Cardiac muscle cell (in vitro differentiated cells and primary cell): ENCODE measurements around the gene IRF4. TPM values are rescaled to one million over a fixed set of nuclear protein-coding genes. Genes with fewer than 3 reads are reported as not detected.

Experiments used
- DNase-seq, 2 donors: peaks; one replicate each; pipeline versions ENCODE4 v3.0.0 to v3.0.0-alpha.2; 2010 to 2017; ENCODE audit warnings: low read depth in 1 of 2, low spot score in 1 of 2
- H3K27ac ChIP-seq: fragments of 200-600 bp; sonication (generic); 2 replicates; pipeline ENCODE4 v1.5.1; 2016
- H3K27me3 ChIP-seq: fragments of 200-600 bp; sonication (generic); 2 replicates; pipeline ENCODE4 v1.6.0; 2016; ENCODE audit warnings: control low read depth
- H3K36me3 ChIP-seq: fragments of 200-600 bp; sonication (generic); 2 replicates; pipeline ENCODE4 v1.5.1; 2016; ENCODE audit warnings: control low read depth
- H3K4me1 ChIP-seq: fragments of 200-600 bp; sonication (generic); 2 replicates; pipeline ENCODE4 v1.8.1; 2017; ENCODE audit warnings: low read depth, mild to moderate bottlenecking, mixed run types
- H3K4me3 ChIP-seq: fragments of 200-600 bp; sonication (generic); 2 replicates; pipeline ENCODE4 v1.5.1; 2016; ENCODE audit warnings: mild to moderate bottlenecking
- H3K9me3 ChIP-seq: fragments of 200-600 bp; sonication (generic); 2 replicates; pipeline ENCODE4 v1.5.1; 2017; ENCODE audit warnings: low read depth, mild to moderate bottlenecking, control low read depth
- polyA plus RNA-seq: library from polyadenylated mRNA; unstranded; fragments of >200 nt; fragmentation: Nextera tagmentation; extraction: Ambion mirVana; gene quantifications from 2 replicates; pipeline ENCODE4 v1.2.1, GENCODE V29; 2016
- total RNA-seq: library from RNA; depleted of rRNA; stranded (reverse); fragments of >200 nt; gene quantifications from 2 replicates; pipeline ENCODE4 v1.2.3, GENCODE V29; 2016
- TF ChIP-seq, protein P1 (sequence below): IDR thresholded peaks from 2 replicates; pipeline ENCODE4 v1.5.1; 2012; ENCODE audit warnings: low read depth, mild to moderate bottlenecking, low read length

The IRF4 gene
- total and polyA plus RNA-seq, 2 experiments from 2014 or later = not detected

DNA sequence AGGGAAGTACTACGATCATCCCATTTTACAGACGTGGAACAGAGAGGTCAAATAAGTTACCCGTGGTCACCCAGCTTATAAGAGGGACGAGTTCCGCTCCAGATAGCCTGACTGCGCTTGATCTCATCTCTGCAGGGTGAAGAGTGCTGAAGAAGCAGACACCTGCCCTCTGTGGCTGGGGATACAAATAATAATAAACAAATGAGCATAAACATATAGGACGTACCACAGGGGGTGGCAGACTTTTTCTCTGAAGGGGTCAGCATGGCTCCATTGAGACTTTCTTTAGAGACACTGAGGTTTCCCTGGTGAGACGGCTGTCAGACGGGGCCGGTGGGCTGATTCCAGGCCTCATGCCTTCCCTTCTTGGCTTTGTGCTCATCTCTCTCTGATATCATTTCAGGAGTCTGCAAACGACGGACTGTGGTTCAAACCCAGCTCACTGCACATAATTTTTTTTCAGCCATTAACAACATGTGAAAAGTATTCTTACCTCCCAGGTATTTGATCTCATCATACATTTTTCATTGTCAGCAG, 47.1 kb downstream of the IRF4 start:
- H3K27ac ChIP-seq = no peak overlapping the region
- no peaks in the 10 kb centered on the region for H3K9me3 ChIP-seq
- H3K27me3 ChIP-seq = no peaks in the 10 kb centered on the region
- no peaks in the 10 kb centered on the region for H3K4me1 ChIP-seq
- H3K4me3 ChIP-seq = no peak overlapping the region
- DNase-seq = no peak
- TF ChIP-seq, protein P1, sequence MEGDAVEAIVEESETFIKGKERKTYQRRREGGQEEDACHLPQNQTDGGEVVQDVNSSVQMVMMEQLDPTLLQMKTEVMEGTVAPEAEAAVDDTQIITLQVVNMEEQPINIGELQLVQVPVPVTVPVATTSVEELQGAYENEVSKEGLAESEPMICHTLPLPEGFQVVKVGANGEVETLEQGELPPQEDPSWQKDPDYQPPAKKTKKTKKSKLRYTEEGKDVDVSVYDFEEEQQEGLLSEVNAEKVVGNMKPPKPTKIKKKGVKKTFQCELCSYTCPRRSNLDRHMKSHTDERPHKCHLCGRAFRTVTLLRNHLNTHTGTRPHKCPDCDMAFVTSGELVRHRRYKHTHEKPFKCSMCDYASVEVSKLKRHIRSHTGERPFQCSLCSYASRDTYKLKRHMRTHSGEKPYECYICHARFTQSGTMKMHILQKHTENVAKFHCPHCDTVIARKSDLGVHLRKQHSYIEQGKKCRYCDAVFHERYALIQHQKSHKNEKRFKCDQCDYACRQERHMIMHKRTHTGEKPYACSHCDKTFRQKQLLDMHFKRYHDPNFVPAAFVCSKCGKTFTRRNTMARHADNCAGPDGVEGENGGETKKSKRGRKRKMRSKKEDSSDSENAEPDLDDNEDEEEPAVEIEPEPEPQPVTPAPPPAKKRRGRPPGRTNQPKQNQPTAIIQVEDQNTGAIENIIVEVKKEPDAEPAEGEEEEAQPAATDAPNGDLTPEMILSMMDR = no peak
- H3K36me3 ChIP-seq = no peaks in the 10 kb centered on the region

DNA sequence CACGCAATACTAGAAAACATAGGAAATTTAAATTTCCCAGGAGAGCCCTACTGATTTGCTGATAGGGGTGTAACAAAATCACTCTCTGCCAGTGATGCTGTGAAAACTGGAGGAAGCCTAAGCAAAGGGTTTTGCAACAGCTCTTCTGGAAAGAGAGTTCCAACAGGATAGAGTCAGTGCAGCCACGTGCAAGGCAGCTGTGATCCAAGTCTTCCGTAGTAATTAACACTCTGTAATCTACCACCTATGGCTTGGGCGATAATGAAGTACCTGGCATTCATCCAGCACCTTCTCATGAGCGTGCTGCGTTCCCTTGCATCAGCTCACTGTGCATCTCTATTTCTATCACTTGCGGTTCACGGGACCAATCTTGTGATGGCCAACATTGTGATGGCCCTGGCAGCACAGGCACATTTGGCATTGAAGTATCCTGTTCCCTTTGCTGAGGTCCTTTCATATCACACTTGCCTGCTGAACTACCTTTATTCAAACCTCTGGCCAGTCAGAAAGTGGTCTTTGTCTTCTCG, 48.2 kb downstream of the IRF4 start:
- Histone ChIP-seq H3K4me1 (no peaks in the 10 kb centered on the region), H3K27me3 (no peaks in the 10 kb centered on the region), H3K27ac (no peak overlapping the region), H3K9me3 (no peaks in the 10 kb centered on the region), H3K36me3 (no peaks in the 10 kb centered on the region), H3K4me3 (no peak overlapping the region)
- TF ChIP-seq, protein P1 = no peak
- DNase-seq = no peak

DNA sequence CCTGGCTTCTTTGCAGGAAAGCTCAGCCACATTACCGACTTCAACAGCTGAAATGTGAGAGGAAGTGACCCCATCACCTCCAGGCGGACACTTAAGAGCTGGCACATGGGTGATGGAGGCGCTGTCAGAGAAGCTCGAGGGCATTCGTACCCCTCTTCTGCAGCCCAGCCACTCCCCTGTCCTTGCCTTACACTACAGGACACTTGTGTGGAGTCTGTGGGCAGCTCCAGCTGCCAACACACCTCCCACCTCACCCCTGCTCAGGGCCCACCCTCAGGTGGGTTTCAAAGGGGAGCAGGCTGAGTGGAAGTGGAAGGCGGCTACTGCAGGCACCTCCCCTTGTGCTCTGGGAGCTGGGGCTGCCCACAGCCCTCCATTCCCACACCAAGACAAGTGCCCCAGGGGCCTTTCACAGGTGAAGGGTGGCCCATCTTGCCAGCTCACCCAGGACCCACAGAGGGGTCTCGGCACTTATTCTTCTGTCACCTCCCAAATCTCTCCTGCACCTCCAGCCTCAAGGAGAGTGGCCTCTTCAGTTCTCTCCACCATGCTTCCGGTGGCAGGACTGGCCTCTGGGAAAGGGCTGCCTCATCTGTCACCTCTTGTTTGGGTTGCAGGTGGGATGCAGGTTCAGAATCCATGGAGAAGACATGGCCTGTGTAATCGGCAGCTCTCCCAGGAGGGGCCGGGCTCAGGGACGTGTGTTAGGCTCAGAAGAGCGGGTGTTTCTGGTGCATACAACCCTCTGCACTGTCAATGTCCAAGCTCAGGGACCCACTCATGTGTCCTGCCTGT, 49.8 kb downstream of the IRF4 start:
- H3K9me3 ChIP-seq = no peaks in the 10 kb centered on the region
- H3K36me3 ChIP-seq = no peaks in the 10 kb centered on the region
- H3K27me3 ChIP-seq = no peaks in the 10 kb centered on the region
- no peak for DNase-seq
- TF ChIP-seq, protein P1 = no peak
- no peaks in the 10 kb centered on the region for H3K4me1 ChIP-seq
- no peak overlapping the region for H3K4me3 ChIP-seq
- no peak overlapping the region for H3K27ac ChIP-seq

DNA sequence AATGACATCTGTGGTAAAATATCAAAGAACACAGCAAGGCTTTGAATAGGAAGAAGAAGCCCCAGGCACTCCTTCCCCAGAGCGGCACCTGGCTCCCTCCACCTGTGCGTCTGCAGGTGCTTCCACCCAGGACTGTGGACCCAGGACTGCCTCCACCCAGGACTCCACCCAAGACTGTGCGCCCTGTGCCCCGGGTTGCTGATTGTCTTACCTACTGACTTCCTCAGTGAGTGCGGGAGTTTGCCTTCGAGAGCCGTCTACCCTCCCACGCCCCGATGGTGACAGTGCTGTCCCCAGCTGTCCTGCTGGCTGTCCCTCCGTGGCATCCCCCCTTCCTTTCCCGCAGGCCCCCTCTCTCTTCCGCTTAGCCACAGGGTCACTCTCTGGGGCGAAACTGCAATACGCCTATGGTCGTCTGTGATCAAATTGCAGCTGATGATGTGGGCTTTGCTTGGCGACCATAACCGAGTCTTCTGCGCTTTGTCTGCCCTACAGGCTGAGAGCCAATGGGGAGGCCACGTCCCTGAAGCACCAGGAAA, 52.1 kb downstream of the IRF4 start:
- no peak for DNase-seq
- H3K4me3 ChIP-seq = no peak overlapping the region
- no peaks in the 10 kb centered on the region for H3K9me3 ChIP-seq
- no peaks in the 10 kb centered on the region for H3K27me3 ChIP-seq
- TF ChIP-seq, protein P1 = no peak
- no peak overlapping the region for H3K27ac ChIP-seq
- H3K36me3 ChIP-seq = no peaks in the 10 kb centered on the region
- no peaks in the 10 kb centered on the region for H3K4me1 ChIP-seq

DNA sequence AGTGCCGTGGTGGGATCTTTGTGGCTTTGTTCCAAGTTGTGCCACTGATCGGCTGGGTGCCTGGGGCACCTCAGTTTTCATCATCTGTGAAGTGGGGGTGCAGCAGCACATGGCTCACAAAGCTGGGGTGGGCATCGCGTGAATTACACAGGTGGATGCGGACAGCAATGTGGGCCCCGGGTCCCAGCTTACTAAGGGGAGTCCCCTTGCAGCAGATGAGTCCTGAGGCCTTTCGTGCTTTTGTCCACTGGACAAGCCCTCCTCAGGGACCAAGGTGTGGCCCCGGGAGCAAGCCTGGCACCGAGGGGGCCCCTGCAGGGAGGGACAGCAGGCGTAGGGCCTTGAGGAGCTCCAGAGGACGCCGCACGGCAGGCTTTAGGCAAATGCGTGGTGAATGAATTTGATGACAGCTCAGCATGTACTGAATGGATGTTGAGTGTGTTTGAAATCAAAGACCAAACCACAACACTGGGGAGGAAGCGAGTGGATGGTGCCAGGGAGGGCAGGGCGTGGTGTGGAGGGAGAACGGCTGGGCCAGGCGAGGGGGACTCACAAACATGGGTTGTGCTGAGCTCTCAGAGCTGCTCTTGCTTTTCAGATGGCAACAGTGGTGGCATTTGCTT, 53.2 kb downstream of the IRF4 start:
- H3K4me1 ChIP-seq = no peaks in the 10 kb centered on the region
- no peak for DNase-seq
- TF ChIP-seq, protein P1 = no peak
- H3K4me3 ChIP-seq = no peak overlapping the region
- H3K9me3 ChIP-seq = no peaks in the 10 kb centered on the region
- no peaks in the 10 kb centered on the region for H3K36me3 ChIP-seq
- no peaks in the 10 kb centered on the region for H3K27me3 ChIP-seq
- H3K27ac ChIP-seq = no peak overlapping the region
